Thyroid gland (tissue), 4 donors: Measurements from ENCODE around the gene MRAP. TPM values are rescaled to one million over a fixed set of nuclear protein-coding genes. Genes with fewer than 3 reads are reported as not detected.

ENCODE experiments used
- DNase-seq, 2 donors: peaks; one replicate each; pipeline ENCODE4 v3.0.0-alpha.2; 2019
- H3K27ac ChIP-seq, 3 donors: fragments of 200-600 bp; sonication (generic); 1 replicate in 2 of 3; 2 replicates in 1 of 3; pipeline ENCODE4 v1.5.1; 2016 to 2019; ENCODE audit warnings: mild to moderate bottlenecking in 1 of 3, moderate library complexity in 1 of 3
- H3K27me3 ChIP-seq: fragments of 200-600 bp; sonication (generic); one replicate; pipeline ENCODE4 v1.5.1; 2019
- H3K36me3 ChIP-seq, 2 donors: fragments of 200-600 bp; sonication (generic); one replicate each; pipeline ENCODE4 v1.5.1; 2016 to 2019
- H3K4me1 ChIP-seq, 2 donors: fragments of 200-600 bp; sonication (generic); one replicate each; pipeline ENCODE4 v1.5.1; 2017 to 2019
- H3K4me3 ChIP-seq, 3 donors: fragments of 200-600 bp; sonication (generic); replicated peaks in 1 of 3; 1 replicate in 2 of 3; 2 replicates in 1 of 3; pipeline ENCODE4 v1.5.1; 2016; ENCODE audit warnings: mild to moderate bottlenecking in 1 of 3
- H3K9me3 ChIP-seq: fragments of 200-600 bp; sonication (generic); one replicate; pipeline ENCODE4 v1.5.1; 2017
- POLR2A ChIP-seq, 2 donors: fragments of 450-650 bp; IDR thresholded peaks; one replicate each; pipeline ENCODE4 v1.6.1; 2017; ENCODE audit warnings: antibody characterized with exemption in 2 of 2, mild to moderate bottlenecking in 2 of 2, moderate library complexity in 1 of 2
- WGBS, 2 donors: methylation state at CpG; one replicate each; pipeline ENCODE4 v1.1.5; 2017; 5-methylcytosine and 5-hydroxymethylcytosine counted together
- intact Hi-C: fragments of 100-400 bp; cut with DNase I; formaldehyde crosslinking; loops from one replicate; pipeline ENCODE4 v1.15.1; 2023
- total RNA-seq, 4 donors: library from RNA; depleted of rRNA; stranded (reverse); fragments of >200 nt; gene quantifications; one replicate each; pipeline ENCODE4 v1.2.3, GENCODE V29; 2016
- TF ChIP-seq, protein P1 (sequence below), 6 experiments: fragments of 200-600 bp in 3 of 6; fragments of 450-650 bp in 3 of 6; sonication (generic) in 3 of 6; IDR thresholded peaks; one replicate each; pipeline ENCODE4 v1.5.1; 2016 to 2019; ENCODE audit warnings: antibody characterized with exemption in 6 of 6, mild to moderate bottlenecking in 2 of 6, inconsistent platforms in 1 of 6, moderate library complexity in 1 of 6

Gene MRAP
- total RNA-seq, 4 donors from 2014 or later, result not detected

DNA sequence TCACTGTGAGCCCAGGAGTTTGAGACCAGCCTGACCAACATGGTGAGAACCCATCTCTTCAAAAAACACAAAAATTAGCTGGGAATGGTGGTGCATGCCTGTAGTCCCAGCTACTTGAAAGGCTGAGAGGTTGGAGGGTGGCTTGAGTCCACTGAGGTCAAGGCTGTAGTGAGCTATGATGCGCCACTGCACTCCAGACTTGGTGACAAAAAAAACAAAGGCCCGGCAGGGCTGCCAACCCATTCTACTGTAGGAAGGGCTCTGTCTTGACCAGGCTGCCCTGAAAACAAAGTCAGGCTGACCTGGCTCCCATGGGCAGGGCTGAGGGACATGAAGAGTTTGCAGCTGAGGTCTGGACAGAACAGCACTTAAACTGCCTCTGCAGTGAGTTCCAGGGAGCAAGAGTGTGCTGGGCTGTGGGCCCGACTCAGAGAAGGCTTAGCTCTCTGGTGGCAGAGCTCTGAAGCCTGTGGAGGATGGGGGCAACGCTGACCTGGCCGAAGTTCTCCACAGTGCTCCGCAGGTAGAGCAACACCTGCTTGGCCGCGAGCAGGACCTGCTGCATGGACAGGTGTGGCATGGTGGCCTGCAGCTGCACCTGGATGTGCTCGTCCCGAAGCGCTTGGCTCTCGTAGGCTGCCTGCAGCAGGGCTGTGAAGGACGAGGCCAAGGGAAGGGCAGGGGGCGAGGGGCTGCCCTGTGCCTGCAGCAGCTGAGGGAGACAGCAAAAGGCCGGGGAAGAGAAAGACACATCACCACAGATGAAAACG, 51.7 kb downstream of the MRAP start:
- no peaks in the 10 kb centered on the region for H3K27me3 ChIP-seq
- intact Hi-C loops, result no loop called here
- H3K4me3 ChIP-seq, result no peak overlapping the region
- H3K9me3 ChIP-seq, result no peaks in the 10 kb centered on the region
- TF ChIP-seq POLR2A (IDR thresholded peaks at IDR 0.05), result no peak
- TF ChIP-seq, protein P1, sequence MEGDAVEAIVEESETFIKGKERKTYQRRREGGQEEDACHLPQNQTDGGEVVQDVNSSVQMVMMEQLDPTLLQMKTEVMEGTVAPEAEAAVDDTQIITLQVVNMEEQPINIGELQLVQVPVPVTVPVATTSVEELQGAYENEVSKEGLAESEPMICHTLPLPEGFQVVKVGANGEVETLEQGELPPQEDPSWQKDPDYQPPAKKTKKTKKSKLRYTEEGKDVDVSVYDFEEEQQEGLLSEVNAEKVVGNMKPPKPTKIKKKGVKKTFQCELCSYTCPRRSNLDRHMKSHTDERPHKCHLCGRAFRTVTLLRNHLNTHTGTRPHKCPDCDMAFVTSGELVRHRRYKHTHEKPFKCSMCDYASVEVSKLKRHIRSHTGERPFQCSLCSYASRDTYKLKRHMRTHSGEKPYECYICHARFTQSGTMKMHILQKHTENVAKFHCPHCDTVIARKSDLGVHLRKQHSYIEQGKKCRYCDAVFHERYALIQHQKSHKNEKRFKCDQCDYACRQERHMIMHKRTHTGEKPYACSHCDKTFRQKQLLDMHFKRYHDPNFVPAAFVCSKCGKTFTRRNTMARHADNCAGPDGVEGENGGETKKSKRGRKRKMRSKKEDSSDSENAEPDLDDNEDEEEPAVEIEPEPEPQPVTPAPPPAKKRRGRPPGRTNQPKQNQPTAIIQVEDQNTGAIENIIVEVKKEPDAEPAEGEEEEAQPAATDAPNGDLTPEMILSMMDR (IDR thresholded peaks at IDR 0.05), result no peak
- 86 to 93% methylated on average over 15 to 16 of the region's 16 CpGs for WGBS, 2 donors
- DNase-seq, result peak; percentile 63
- peaks cover 71 to 88% of the 10 kb centered on the region in 2 donors for H3K36me3 ChIP-seq
- no peak overlapping the region for H3K27ac ChIP-seq
- H3K4me1 ChIP-seq, result peaks cover 0 to 3% of the 10 kb centered on the region in 2 donors

DNA sequence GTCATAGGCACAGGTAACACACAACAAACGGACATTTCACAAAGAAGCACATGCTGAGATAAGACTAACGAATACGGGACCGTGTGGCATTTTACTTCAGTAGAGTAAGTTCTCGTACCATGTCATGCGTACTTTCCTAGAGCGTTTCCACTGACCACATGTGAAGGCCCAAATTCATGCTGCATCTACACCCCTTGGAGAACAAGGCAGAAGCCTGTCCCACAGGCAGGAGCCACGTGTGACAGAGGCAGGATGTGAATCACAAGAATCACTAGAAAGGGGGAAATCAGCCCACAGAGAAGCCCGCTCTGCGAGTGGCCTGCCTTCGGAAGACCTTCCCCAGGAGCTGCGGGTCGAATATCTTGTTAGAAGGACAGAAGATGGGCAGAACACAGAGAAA, 52.3 kb downstream of the MRAP start:
- intact Hi-C loops, result no loop called here
- Histone ChIP-seq H3K4me3 (no peak overlapping the region), H3K9me3 (no peaks in the 10 kb centered on the region), H3K36me3 (peaks cover 70 to 87% of the 10 kb centered on the region in 2 donors), H3K4me1 (peaks cover 0 to 3% of the 10 kb centered on the region in 2 donors), H3K27me3 (no peaks in the 10 kb centered on the region), H3K27ac (no peak overlapping the region)
- 89 to 97% methylated on average over 13 of the region's 13 CpGs for WGBS, 2 donors
- DNase-seq, result no peak
- TF ChIP-seq, protein P1 (IDR thresholded peaks at IDR 0.05), result no peak
- TF ChIP-seq POLR2A (IDR thresholded peaks at IDR 0.05), result no peak

DNA sequence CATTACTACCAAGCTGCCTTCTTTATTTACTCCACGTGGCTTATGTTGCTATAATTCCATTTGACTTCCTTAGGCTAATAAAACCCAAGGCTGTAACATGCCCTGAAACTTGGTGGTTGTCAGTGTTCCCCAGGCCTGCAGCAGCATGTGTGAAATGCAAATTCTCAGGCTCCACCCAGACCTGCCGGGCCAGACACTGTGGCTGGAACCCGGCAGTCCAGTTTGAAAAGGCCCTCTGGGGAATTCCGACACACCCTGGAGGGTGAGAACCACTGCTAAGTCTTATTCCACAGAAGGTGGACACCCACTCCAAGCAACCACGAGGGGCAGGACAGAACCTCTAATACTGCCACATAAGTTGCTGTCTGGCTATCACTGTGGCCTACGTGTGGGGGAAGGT, 52.8 kb downstream of the MRAP start:
- Histone ChIP-seq H3K36me3 (peaks cover 69 to 85% of the 10 kb centered on the region in 2 donors), H3K4me3 (no peak overlapping the region), H3K4me1 (peaks cover 0 to 3% of the 10 kb centered on the region in 2 donors), H3K27ac (no peak overlapping the region), H3K9me3 (no peaks in the 10 kb centered on the region), H3K27me3 (no peaks in the 10 kb centered on the region)
- 82 to 87% methylated on average over 6 of the region's 6 CpGs for WGBS, 2 donors
- intact Hi-C loops, result no loop called here
- TF ChIP-seq, protein P1 (IDR thresholded peaks at IDR 0.05), result no peak
- no peak for TF ChIP-seq POLR2A (IDR thresholded peaks at IDR 0.05)
- DNase-seq, result no peak

DNA sequence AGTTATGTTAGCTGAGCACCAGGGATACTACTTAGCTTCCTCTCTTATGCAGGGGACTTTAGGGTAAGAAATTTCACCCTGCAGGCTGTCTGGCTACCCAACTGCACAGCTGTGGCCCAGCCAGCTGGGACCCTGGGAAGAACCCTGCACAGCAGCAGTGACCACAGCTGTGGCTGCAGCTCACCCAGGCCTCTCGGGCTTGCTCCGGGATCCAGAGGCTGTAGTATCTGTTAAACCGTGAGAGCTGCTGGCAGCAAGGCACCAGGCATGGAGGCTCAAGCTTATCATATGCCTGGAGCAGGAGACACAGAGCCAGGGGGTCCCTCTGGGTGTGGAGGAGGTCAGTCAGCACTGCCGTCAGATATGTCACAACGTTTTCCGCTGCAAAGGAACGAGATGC, 53.9 kb downstream of the MRAP start:
- Histone ChIP-seq H3K27me3 (no peaks in the 10 kb centered on the region), H3K4me3 (no peak overlapping the region), H3K9me3 (no peaks in the 10 kb centered on the region), H3K4me1 (peaks cover 0 to 3% of the 10 kb centered on the region in 2 donors), H3K27ac (no peak overlapping the region), H3K36me3 (peaks cover 65 to 85% of the 10 kb centered on the region in 2 donors)
- TF ChIP-seq, protein P1 (IDR thresholded peaks at IDR 0.05), result no peak
- no peak for TF ChIP-seq POLR2A (IDR thresholded peaks at IDR 0.05)
- intact Hi-C loops, result no loop called here
- 87 to 95% methylated on average over 7 of the region's 7 CpGs for WGBS, 2 donors
- DNase-seq, result no peak

DNA sequence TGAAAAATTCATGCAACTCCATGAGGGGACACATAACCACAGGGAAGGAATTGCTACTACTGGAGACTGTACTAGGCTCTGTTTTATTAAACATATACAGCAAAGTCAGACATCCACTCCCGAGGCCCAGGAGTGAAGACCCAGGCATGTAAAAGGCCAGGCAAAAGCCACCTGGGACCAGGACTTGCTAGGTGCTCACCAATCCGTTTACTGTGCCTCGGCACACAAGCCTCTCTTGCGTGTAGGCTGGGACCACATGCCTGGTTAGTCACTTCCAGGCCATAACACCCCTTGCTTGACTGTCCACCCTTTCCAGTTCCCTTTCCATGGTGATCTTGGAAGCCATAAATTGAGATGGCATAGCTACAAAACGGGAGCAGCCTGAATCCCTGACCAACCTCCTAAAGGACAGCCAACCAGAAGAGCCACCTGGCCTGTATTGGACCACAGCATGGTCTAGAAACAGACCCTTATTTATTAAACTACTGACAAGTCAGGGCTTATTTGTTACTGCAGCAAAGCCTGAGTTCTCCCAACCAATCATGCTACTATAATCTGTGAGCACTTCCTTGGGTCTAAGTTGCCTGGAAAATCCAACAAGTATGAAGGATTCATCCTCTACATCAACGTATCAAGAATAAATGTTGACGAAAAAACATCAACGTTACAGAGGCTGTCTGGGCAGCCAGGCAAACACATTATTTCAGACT, 54.5 kb downstream of the MRAP start:
- Histone ChIP-seq H3K36me3 (peaks cover 59 to 85% of the 10 kb centered on the region in 2 donors), H3K27me3 (no peaks in the 10 kb centered on the region), H3K9me3 (no peaks in the 10 kb centered on the region), H3K27ac (no peak overlapping the region), H3K4me1 (peaks cover 0 to 3% of the 10 kb centered on the region in 2 donors), H3K4me3 (no peak overlapping the region)
- WGBS, 2 donors, result 94 to 96% methylated on average over 8 of the region's 8 CpGs
- no peak for DNase-seq
- no peak for TF ChIP-seq POLR2A (IDR thresholded peaks at IDR 0.05)
- TF ChIP-seq, protein P1 (IDR thresholded peaks at IDR 0.05), result no peak
- intact Hi-C loops, result no loop called here
